Choroid plexus epithelial cell (primary cell): ENCODE data around the gene CMTM4.

ENCODE experiments used
- DNase-seq: peaks from one replicate; pipeline ENCODE4 v3.0.0-alpha.2; 2010; ENCODE audit warnings: low read depth
- H3K4me3 ChIP-seq: 2 replicates; pipeline ENCODE4 v1.5.1; 2011; ENCODE audit warnings: low read depth, mild to moderate bottlenecking, control low read depth, low read length, moderate library complexity
- CTCF ChIP-seq: conservative IDR thresholded peaks from 2 replicates; pipeline ENCODE4 v1.5.1; 2011; ENCODE audit warnings: low read depth, mild to moderate bottlenecking, control low read depth, inconsistent platforms, low read length, moderate library complexity

CMTM4 gene

GRCh38 chr16:66647866-66648265, 48.7 kb downstream of the CMTM4 start:
- no peak for DNase-seq
- no peak for TF ChIP-seq CTCF
- no peak overlapping the region for H3K4me3 ChIP-seq

GRCh38 chr16:66641387-66641786, 55.2 kb downstream of the CMTM4 start:
- H3K4me3 ChIP-seq, result no peak overlapping the region
- DNase-seq, result no peak
- TF ChIP-seq CTCF, result no peak

- no peak for TF ChIP-seq CTCF
- DNase-seq, result no peak
- H3K4me3 ChIP-seq, result no peak overlapping the region
Observed at GRCh38 chr16:66640724-66641314, 55.7 kb downstream of the CMTM4 start.

GRCh38 chr16:66639091-66639885, 57.3 kb downstream of the CMTM4 start:
- no peak overlapping the region for H3K4me3 ChIP-seq
- DNase-seq, result peak; percentile 68
- TF ChIP-seq CTCF, result no peak

- TF ChIP-seq CTCF, result no peak
- H3K4me3 ChIP-seq, result no peak overlapping the region
Observed at GRCh38 chr16:66637806-66638205, 58.7 kb downstream of the CMTM4 start.

GRCh38 chr16:66636199-66636598, 60.3 kb downstream of the CMTM4 start:
- no peak for DNase-seq

More at GRCh38 chr16:66637806-66638205, 58.7 kb downstream of the CMTM4 start:
- no peak for DNase-seq

More at GRCh38 chr16:66636199-66636598, 60.3 kb downstream of the CMTM4 start:
- H3K4me3 ChIP-seq, result no peak overlapping the region
- no peak for TF ChIP-seq CTCF
